WTC11 (cell line): Measurements from ENCODE around the gene FAM200A. TPM values are rescaled to one million over a fixed set of nuclear protein-coding genes. Genes with fewer than 3 reads are reported as not detected.

ENCODE experiments used
- CBFB ChIP-seq: sonication (generic); formaldehyde crosslinking; IDR thresholded peaks from 2 replicates; pipeline ENCODE4 v1.8.1; 2022; ENCODE audit warnings: mild to moderate bottlenecking, low read depth, missing genetic modification reagents
- ELF4 ChIP-seq: sonication (generic); formaldehyde crosslinking; IDR thresholded peaks from 2 replicates; pipeline ENCODE4 v1.8.1; 2022; ENCODE audit warnings: low read depth, mild to moderate bottlenecking, moderate library complexity, missing genetic modification reagents
- FOXP1 ChIP-seq: sonication (generic); formaldehyde crosslinking; IDR thresholded peaks from 2 replicates; pipeline ENCODE4 v1.8.0; 2022; ENCODE audit warnings: missing genetic modification reagents, mild to moderate bottlenecking, moderate library complexity, borderline replicate concordance
- GABPB1 ChIP-seq: sonication (generic); formaldehyde crosslinking; IDR thresholded peaks from 2 replicates; pipeline ENCODE4 v1.8.1; 2023; ENCODE audit warnings: mild to moderate bottlenecking, missing genetic modification reagents
- HMGA2 ChIP-seq: fragments of 250-450 bp; sonication (Bioruptor Pico); IDR thresholded peaks from 2 replicates; pipeline ENCODE4 v1.4.0; 2021; ENCODE audit warnings: mild to moderate bottlenecking, moderate library complexity
- JUN ChIP-seq: sonication (generic); formaldehyde crosslinking; IDR thresholded peaks from 2 replicates; pipeline ENCODE4 v1.8.0; 2023; ENCODE audit warnings: mild to moderate bottlenecking, missing genetic modification reagents
- KAT7 ChIP-seq: sonication (generic); formaldehyde crosslinking; IDR thresholded peaks from 2 replicates; pipeline ENCODE4 v1.8.1; 2023; ENCODE audit warnings: missing genetic modification reagents, mild to moderate bottlenecking, borderline replicate concordance
- NFYB ChIP-seq: sonication (generic); formaldehyde crosslinking; conservative IDR thresholded peaks from 2 replicates; pipeline ENCODE4 v1.8.0; 2022; ENCODE audit warnings: low read depth, missing genetic modification reagents
- RORB ChIP-seq: fragments of 250-450 bp; sonication (Bioruptor Pico); IDR thresholded peaks from 2 replicates; pipeline ENCODE4 v1.9.0; 2021; ENCODE audit warnings: mild to moderate bottlenecking
- SMAD4 ChIP-seq: sonication (generic); formaldehyde crosslinking; IDR thresholded peaks from 2 replicates; pipeline ENCODE4 v1.8.0; 2022; ENCODE audit warnings: mild to moderate bottlenecking, missing genetic modification reagents
- TCF7 ChIP-seq: sonication (generic); formaldehyde crosslinking; IDR thresholded peaks from 2 replicates; pipeline ENCODE4 v1.8.0; 2022; ENCODE audit warnings: mild to moderate bottlenecking, low read depth, missing genetic modification reagents, moderate library complexity
- total RNA-seq: library from RNA; stranded (reverse); gene quantifications from 3 replicates; pipeline ENCODE4 v1.2.3, GENCODE V29; 2021
- TF ChIP-seq, protein P1 (sequence below): fragments of 250-450 bp; sonication (Bioruptor Pico); IDR thresholded peaks from 2 replicates; pipeline ENCODE4 v2.1.2; 2022; ENCODE audit warnings: mild to moderate bottlenecking, moderate library complexity
- TF ChIP-seq, protein P2 (sequence below): sonication (generic); formaldehyde crosslinking; IDR thresholded peaks from 2 replicates; pipeline ENCODE4 v1.8.1; 2023; ENCODE audit warnings: mild to moderate bottlenecking, missing genetic modification reagents, moderate library complexity
- TF ChIP-seq, protein P3 (sequence below): sonication (generic); formaldehyde crosslinking; IDR thresholded peaks from 2 replicates; pipeline ENCODE4 v1.8.1; 2023; ENCODE audit warnings: mild to moderate bottlenecking, missing genetic modification reagents, borderline replicate concordance
- TF ChIP-seq, protein P4 (sequence below): sonication (generic); formaldehyde crosslinking; IDR thresholded peaks from 2 replicates; pipeline ENCODE4 v1.8.1; 2022; ENCODE audit warnings: missing genetic modification reagents, borderline replicate concordance
- TF ChIP-seq, protein P5 (sequence below): fragments of 250-450 bp; sonication (Bioruptor Pico); IDR thresholded peaks from 2 replicates; pipeline ENCODE4 v1.9.0; 2021; ENCODE audit warnings: moderate library complexity, mild to moderate bottlenecking, inconsistent platforms, borderline replicate concordance
- TF ChIP-seq, protein P6 (sequence below): sonication (generic); formaldehyde crosslinking; IDR thresholded peaks from 2 replicates; pipeline ENCODE4 v1.8.1; 2022; ENCODE audit warnings: mild to moderate bottlenecking, moderate library complexity, missing genetic modification reagents
- TF ChIP-seq, protein P7 (sequence below): sonication (generic); formaldehyde crosslinking; IDR thresholded peaks from 2 replicates; pipeline ENCODE4 v1.8.1; 2023; ENCODE audit warnings: mild to moderate bottlenecking, missing genetic modification reagents
- TF ChIP-seq, protein P8 (sequence below): sonication (generic); formaldehyde crosslinking; IDR thresholded peaks from 2 replicates; pipeline ENCODE4 v1.8.1; 2022; ENCODE audit warnings: mild to moderate bottlenecking, missing genetic modification reagents, moderate library complexity, borderline replicate concordance
- TF ChIP-seq, protein P9 (sequence below): fragments of 250-450 bp; sonication (Bioruptor Pico); IDR thresholded peaks from 2 replicates; pipeline ENCODE4 v1.9.0; 2021; ENCODE audit warnings: mild to moderate bottlenecking, borderline replicate concordance

Gene FAM200A
- total RNA-seq, 1 experiment from 2014 or later = 5.9 TPM

DNA sequence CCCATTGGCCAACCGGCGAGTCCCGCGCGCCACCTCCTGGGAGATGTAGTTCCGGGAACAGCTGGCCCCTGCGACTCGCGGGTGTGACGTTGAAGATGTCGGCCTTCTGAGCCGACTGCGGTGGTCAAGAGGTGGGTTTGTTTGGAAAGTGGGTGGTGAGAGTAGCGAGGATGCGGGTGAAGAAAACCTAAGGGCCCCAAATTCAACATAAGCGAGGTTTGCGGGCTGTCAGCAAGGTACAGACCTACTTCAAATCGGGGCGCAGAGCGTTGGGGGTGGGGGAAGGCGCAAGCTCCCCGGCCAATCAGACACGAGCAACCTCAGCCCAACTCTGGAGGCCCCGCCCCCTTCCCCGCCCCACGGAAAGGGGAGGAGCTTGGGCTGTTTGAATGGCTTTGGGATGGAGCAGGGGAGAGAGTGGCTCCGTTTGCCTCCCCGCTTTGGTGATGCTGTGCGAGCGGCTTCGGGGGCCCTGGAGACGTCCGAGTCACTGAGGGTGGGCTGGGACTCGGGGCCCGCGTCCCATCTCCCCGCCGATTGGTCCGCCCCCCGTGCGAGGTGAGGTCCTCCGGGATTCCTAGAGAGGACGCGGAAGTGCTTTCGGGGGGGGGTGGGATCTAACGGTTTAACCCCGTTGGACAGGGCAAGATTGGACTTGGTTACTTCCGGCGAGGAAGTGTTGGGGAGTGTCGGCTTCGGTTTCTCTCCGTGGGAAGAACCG, 47.2 kb downstream of the FAM200A start, which contains the start of gene ZKSCAN5 (continued):
- TF ChIP-seq, protein P1, sequence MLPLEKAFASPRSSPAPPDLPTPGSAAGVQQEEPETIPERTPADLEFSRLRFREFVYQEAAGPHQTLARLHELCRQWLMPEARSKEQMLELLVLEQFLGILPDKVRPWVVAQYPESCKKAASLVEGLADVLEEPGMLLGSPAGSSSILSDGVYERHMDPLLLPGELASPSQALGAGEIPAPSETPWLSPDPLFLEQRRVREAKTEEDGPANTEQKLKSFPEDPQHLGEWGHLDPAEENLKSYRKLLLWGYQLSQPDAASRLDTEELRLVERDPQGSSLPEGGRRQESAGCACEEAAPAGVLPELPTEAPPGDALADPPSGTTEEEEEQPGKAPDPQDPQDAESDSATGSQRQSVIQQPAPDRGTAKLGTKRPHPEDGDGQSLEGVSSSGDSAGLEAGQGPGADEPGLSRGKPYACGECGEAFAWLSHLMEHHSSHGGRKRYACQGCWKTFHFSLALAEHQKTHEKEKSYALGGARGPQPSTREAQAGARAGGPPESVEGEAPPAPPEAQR (CRISPR knock-in tag) = no peak
- TF ChIP-seq KAT7 (CRISPR knock-in tag) (no peak), FOXP1 (CRISPR knock-in tag) (peak; percentile 56; the same call in 1 of the 2 replicates), JUN (CRISPR knock-in tag) (no peak), GABPB1 (CRISPR knock-in tag) (peak; percentile 65; the same call in 1 of the 2 replicates), HMGA2 (CRISPR knock-in tag) (no peak), TCF7 (CRISPR knock-in tag) (no peak), ELF4 (CRISPR knock-in tag) (no peak), RORB (CRISPR knock-in tag) (no peak), NFYB (CRISPR knock-in tag) (peak; percentile 12; the same call in 1 of the 2 replicates), SMAD4 (CRISPR knock-in tag) (no peak), CBFB (no peak)
- TF ChIP-seq, protein P2, sequence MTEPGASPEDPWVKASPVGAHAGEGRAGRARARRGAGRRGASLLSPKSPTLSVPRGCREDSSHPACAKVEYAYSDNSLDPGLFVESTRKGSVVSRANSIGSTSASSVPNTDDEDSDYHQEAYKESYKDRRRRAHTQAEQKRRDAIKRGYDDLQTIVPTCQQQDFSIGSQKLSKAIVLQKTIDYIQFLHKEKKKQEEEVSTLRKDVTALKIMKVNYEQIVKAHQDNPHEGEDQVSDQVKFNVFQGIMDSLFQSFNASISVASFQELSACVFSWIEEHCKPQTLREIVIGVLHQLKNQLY (CRISPR knock-in tag) = no peak
- TF ChIP-seq, protein P3, sequence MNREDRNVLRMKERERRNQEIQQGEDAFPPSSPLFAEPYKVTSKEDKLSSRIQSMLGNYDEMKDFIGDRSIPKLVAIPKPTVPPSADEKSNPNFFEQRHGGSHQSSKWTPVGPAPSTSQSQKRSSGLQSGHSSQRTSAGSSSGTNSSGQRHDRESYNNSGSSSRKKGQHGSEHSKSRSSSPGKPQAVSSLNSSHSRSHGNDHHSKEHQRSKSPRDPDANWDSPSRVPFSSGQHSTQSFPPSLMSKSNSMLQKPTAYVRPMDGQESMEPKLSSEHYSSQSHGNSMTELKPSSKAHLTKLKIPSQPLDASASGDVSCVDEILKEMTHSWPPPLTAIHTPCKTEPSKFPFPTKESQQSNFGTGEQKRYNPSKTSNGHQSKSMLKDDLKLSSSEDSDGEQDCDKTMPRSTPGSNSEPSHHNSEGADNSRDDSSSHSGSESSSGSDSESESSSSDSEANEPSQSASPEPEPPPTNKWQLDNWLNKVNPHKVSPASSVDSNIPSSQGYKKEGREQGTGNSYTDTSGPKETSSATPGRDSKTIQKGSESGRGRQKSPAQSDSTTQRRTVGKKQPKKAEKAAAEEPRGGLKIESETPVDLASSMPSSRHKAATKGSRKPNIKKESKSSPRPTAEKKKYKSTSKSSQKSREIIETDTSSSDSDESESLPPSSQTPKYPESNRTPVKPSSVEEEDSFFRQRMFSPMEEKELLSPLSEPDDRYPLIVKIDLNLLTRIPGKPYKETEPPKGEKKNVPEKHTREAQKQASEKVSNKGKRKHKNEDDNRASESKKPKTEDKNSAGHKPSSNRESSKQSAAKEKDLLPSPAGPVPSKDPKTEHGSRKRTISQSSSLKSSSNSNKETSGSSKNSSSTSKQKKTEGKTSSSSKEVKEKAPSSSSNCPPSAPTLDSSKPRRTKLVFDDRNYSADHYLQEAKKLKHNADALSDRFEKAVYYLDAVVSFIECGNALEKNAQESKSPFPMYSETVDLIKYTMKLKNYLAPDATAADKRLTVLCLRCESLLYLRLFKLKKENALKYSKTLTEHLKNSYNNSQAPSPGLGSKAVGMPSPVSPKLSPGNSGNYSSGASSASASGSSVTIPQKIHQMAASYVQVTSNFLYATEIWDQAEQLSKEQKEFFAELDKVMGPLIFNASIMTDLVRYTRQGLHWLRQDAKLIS (CRISPR knock-in tag) = no peak
- TF ChIP-seq, protein P4, sequence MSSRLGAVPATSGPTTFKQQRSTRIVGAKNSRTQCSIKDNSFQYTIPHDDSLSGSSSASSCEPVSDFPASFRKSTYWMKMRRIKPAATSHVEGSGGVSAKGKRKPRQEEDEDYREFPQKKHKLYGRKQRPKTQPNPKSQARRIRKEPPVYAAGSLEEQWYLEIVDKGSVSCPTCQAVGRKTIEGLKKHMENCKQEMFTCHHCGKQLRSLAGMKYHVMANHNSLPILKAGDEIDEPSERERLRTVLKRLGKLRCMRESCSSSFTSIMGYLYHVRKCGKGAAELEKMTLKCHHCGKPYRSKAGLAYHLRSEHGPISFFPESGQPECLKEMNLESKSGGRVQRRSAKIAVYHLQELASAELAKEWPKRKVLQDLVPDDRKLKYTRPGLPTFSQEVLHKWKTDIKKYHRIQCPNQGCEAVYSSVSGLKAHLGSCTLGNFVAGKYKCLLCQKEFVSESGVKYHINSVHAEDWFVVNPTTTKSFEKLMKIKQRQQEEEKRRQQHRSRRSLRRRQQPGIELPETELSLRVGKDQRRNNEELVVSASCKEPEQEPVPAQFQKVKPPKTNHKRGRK = no peak
- TF ChIP-seq, protein P5, sequence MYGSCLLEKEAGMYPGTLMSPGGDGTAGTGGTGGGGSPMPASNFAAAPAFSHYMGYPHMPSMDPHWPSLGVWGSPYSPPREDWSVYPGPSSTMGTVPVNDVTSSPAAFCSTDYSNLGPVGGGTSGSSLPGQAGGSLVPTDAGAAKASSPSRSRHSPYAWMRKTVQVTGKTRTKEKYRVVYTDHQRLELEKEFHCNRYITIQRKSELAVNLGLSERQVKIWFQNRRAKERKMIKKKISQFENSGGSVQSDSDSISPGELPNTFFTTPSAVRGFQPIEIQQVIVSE (CRISPR knock-in tag) = no peak
- TF ChIP-seq, protein P6, sequence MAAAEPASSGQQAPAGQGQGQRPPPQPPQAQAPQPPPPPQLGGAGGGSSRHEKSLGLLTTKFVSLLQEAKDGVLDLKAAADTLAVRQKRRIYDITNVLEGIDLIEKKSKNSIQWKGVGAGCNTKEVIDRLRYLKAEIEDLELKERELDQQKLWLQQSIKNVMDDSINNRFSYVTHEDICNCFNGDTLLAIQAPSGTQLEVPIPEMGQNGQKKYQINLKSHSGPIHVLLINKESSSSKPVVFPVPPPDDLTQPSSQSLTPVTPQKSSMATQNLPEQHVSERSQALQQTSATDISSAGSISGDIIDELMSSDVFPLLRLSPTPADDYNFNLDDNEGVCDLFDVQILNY = no peak
- TF ChIP-seq, protein P7, sequence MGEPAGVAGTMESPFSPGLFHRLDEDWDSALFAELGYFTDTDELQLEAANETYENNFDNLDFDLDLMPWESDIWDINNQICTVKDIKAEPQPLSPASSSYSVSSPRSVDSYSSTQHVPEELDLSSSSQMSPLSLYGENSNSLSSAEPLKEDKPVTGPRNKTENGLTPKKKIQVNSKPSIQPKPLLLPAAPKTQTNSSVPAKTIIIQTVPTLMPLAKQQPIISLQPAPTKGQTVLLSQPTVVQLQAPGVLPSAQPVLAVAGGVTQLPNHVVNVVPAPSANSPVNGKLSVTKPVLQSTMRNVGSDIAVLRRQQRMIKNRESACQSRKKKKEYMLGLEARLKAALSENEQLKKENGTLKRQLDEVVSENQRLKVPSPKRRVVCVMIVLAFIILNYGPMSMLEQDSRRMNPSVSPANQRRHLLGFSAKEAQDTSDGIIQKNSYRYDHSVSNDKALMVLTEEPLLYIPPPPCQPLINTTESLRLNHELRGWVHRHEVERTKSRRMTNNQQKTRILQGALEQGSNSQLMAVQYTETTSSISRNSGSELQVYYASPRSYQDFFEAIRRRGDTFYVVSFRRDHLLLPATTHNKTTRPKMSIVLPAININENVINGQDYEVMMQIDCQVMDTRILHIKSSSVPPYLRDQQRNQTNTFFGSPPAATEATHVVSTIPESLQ (CRISPR knock-in tag) = no peak
- TF ChIP-seq, protein P8, sequence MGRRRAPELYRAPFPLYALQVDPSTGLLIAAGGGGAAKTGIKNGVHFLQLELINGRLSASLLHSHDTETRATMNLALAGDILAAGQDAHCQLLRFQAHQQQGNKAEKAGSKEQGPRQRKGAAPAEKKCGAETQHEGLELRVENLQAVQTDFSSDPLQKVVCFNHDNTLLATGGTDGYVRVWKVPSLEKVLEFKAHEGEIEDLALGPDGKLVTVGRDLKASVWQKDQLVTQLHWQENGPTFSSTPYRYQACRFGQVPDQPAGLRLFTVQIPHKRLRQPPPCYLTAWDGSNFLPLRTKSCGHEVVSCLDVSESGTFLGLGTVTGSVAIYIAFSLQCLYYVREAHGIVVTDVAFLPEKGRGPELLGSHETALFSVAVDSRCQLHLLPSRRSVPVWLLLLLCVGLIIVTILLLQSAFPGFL (CRISPR knock-in tag) = no peak
- TF ChIP-seq, protein P9, sequence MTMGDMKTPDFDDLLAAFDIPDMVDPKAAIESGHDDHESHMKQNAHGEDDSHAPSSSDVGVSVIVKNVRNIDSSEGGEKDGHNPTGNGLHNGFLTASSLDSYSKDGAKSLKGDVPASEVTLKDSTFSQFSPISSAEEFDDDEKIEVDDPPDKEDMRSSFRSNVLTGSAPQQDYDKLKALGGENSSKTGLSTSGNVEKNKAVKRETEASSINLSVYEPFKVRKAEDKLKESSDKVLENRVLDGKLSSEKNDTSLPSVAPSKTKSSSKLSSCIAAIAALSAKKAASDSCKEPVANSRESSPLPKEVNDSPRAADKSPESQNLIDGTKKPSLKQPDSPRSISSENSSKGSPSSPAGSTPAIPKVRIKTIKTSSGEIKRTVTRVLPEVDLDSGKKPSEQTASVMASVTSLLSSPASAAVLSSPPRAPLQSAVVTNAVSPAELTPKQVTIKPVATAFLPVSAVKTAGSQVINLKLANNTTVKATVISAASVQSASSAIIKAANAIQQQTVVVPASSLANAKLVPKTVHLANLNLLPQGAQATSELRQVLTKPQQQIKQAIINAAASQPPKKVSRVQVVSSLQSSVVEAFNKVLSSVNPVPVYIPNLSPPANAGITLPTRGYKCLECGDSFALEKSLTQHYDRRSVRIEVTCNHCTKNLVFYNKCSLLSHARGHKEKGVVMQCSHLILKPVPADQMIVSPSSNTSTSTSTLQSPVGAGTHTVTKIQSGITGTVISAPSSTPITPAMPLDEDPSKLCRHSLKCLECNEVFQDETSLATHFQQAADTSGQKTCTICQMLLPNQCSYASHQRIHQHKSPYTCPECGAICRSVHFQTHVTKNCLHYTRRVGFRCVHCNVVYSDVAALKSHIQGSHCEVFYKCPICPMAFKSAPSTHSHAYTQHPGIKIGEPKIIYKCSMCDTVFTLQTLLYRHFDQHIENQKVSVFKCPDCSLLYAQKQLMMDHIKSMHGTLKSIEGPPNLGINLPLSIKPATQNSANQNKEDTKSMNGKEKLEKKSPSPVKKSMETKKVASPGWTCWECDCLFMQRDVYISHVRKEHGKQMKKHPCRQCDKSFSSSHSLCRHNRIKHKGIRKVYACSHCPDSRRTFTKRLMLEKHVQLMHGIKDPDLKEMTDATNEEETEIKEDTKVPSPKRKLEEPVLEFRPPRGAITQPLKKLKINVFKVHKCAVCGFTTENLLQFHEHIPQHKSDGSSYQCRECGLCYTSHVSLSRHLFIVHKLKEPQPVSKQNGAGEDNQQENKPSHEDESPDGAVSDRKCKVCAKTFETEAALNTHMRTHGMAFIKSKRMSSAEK (CRISPR knock-in tag) = no peak
